GM12891 (cell line): ENCODE data around the gene UBASH3A.

Experiments
- DNase-seq: peaks from one replicate; pipeline ENCODE4 v3.0.0; 2011; ENCODE audit warnings: low spot score; ENCODE audit not compliant: insufficient read length
- FAIRE-seq: peaks from 2 replicates; lab custom pipeline; 2011; peaks lifted over from hg19 to GRCh38; lab: Jason Lieb, UNC
- PAX5 ChIP-seq: IDR thresholded peaks from 2 replicates; pipeline ENCODE4 v1.6.1; 2011; ENCODE audit warnings: low read length, moderate library complexity, mild to moderate bottlenecking; ENCODE audit not compliant: insufficient read depth, severe bottlenecking
- POLR2A ChIP-seq: IDR thresholded peaks from 2 replicates; pipeline ENCODE4 v1.6.1; 2011; ENCODE audit warnings: low read depth, low read length, control low read depth
- POLR2AphosphoS5 ChIP-seq: IDR thresholded peaks from 2 replicates; pipeline ENCODE4 v1.6.1; 2011; ENCODE audit warnings: low read depth, low read length, control low read depth
- POU2F2 ChIP-seq: IDR thresholded peaks from 2 replicates; pipeline ENCODE4 v1.6.1; 2011; ENCODE audit warnings: low read depth, mild to moderate bottlenecking, control low read depth, low read length, moderate library complexity
- SPI1 ChIP-seq: IDR thresholded peaks from 2 replicates; pipeline ENCODE4 v1.6.1; 2011; ENCODE audit warnings: low read depth, low read length, control low read depth
- TAF1 ChIP-seq: IDR thresholded peaks from 2 replicates; pipeline ENCODE4 v1.6.1; 2011; ENCODE audit warnings: low read depth, low read length, control low read depth

Gene UBASH3A

GRCh38 chr21:42455754-42456440 lies 52.2 kb downstream of the UBASH3A start:
- DNase-seq, result no peak
- no peak for FAIRE-seq
- TF ChIP-seq SPI1 (no peak), POU2F2 (no peak), POLR2A (no peak), PAX5 (no peak), POLR2AphosphoS5 (no peak), TAF1 (no peak)

DNA sequence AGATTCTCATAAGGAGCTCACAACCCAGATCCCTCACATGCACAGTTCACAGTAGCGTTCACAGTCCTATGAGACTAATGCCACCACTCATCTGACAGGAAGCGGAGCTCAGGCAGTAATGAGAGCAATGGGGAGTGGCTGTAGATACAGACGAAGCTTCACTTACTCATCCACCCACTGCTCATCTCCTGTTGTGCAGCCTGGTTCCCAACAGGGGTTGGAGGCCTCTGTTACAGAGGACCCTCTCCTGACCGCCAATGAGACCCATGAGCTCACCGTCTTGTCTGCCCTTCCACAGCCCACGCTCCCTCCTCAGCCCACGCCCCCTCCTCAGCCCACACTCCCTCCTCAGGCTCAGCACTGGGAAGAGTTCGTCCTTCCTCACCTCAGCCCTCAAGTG lies 52.8 kb downstream of the UBASH3A start:
- no peak for DNase-seq
- peak; percentile 63 for FAIRE-seq
- no peak for TF ChIP-seq POLR2AphosphoS5
- no peak for TF ChIP-seq POLR2A
- TF ChIP-seq SPI1, result no peak
- TF ChIP-seq TAF1, result no peak
- TF ChIP-seq PAX5, result no peak
- TF ChIP-seq POU2F2, result no peak

DNA sequence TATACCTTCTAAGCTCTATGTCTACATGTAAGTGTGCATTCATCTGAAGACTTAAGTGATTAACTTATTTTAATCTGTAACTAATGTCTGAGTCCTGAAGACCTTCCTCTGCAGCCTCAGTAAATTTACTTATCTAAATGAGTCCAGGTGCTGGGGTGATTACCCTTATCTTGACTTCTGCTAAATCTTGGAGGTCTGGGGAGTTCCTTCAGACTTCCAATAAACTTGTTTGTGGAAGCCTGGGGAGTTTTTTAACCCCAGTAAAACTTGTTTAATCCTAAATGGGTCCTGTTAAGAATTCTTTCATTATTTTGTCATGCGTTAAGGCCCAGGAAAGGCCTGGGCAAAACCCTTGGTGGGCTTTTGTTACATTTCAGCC lies 55.4 kb downstream of the UBASH3A start:
- DNase-seq, result no peak

GRCh38 chr21:42459546-42460215 lies 56.0 kb downstream of the UBASH3A start:
- FAIRE-seq, result peak; percentile 76
- no peak for DNase-seq
- 0 out of 2 replicates have a peak, but pooled peaks have one; percentile 8 for TF ChIP-seq SPI1
- TF ChIP-seq POLR2A, result no peak
- no peak for TF ChIP-seq TAF1

More for the DNA sequence above, 55.4 kb downstream of the UBASH3A start:
- no peak for FAIRE-seq
- TF ChIP-seq TAF1, result no peak
- no peak for TF ChIP-seq POLR2A
- TF ChIP-seq POU2F2, result no peak
- TF ChIP-seq POLR2AphosphoS5, result no peak
- TF ChIP-seq SPI1, result no peak
- TF ChIP-seq PAX5, result no peak

DNA sequence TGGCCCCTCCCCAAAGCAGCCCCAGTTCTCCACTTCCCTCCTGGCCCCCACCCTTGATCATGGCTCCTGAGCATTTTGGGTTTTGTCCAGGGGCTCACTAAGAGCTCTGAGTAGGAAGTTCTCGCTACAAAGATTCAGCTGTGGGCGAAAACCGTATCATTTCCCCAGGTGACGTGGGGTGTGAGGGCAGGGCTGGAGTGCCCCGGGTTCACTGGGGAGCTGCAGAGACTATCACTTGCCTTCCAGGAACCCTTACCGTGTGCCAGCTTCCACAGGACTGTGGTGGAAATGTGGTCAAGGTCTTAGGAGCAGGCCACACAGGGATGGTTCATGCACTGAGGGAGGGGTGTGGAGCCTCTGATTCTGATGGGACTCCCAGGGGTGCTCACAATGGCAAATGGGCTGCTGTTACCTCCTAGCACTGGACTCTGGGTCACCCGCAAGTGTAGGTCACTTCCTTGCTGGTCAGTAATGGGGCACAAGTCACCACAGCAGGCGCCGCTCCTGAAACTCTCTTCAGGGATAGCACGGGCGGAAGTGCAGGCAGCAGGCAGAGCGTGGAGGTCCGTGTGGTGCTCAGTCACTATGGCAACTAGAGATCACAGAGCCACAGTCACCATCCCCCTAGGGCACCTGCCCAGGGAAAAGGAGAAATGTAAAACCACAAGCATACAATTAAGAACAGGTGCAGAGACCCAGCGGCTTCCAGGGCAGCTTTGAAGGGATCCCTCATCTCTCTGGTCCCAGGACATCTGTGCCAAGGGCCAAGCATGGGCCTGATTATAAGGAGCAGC lies 56.9 kb downstream of the UBASH3A start:
- FAIRE-seq, result peak; percentile 96
- no peak for DNase-seq
- TF ChIP-seq SPI1, result peak; percentile 81
- TF ChIP-seq PAX5, result no peak

DNA sequence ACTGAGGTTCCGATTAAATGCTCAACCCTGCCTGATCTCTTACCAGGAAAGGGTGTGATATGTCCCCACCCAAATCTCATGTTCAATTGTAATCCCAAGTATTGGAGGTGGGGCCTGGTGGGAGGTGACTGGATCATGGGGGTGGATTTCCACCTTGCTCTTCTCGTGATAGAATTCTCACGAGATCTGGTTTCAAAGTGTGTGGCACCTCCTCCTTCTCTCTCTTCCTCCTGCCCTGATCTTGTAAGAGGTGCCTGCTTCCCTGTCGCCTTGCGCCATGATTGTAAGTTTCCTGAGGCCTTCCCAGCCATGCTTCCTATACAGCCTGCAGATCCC lies 57.5 kb downstream of the UBASH3A start:
- no peak for TF ChIP-seq TAF1
- no peak for TF ChIP-seq POU2F2
- no peak for TF ChIP-seq POLR2AphosphoS5
- no peak for TF ChIP-seq PAX5
- TF ChIP-seq POLR2A, result no peak
- peak; percentile 72 for FAIRE-seq
- no peak for DNase-seq

- TF ChIP-seq POLR2A (peak; percentile 48), POLR2AphosphoS5 (no peak), TAF1 (no peak), POU2F2 (peak; percentile 80; the same call in 1 of the 2 replicates), PAX5 (no peak), SPI1 (no peak)
- FAIRE-seq, result peak; percentile 63
- DNase-seq, result no peak
Observed at GRCh38 chr21:42461881-42462877, 58.5 kb downstream of the UBASH3A start.

GRCh38 chr21:42463861-42464515 lies 60.3 kb downstream of the UBASH3A start:
- FAIRE-seq (peak; percentile 83), DNase-seq (no peak)
- TF ChIP-seq TAF1, result no peak
- no peak for TF ChIP-seq POU2F2
- TF ChIP-seq SPI1, result peak; percentile 34
- no peak for TF ChIP-seq PAX5
- TF ChIP-seq POLR2A, result no peak
- no peak for TF ChIP-seq POLR2AphosphoS5
